Uterine smooth muscle cell (primary cell): ENCODE data around the gene EXOC1. TPM values are rescaled to one million over a fixed set of nuclear protein-coding genes. Genes with fewer than 3 reads are reported as not detected.

Source experiments
- total RNA-seq: library from RNA; depleted of rRNA; stranded (reverse); fragments of >200 nt; gene quantifications from 2 replicates; pipeline ENCODE4 v1.2.3, GENCODE V29; 2014

EXOC1 gene
- 49.5 and 56.9 TPM in 2 replicates for total RNA-seq

DNA sequence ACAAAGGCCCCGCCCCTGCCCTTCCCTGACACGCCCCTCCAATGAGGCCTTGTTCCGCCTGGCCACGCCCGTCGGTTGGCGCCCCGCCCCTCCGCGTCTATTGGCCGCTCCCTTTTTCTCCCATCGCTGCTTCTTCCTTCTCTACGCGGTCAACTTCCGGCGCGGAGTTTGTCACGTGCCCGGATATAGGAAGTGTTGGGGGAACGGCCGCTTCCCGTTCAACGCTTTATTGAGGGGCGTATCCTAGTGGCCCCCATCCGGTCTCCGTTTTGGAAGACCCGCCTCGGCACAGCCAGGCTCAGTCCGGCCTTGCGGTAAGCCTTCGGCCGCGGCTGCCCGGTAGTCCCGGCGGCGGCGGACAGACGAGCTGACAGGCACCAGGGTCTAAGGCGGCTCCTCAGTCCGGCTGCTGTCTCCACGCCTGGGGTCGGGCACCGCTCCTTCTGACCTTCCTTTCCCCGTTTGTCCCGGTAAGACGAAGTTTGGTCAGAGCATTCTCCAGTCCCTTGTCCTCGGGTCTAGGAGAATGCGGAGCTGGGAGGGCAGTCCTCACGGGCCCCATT is at the start of gene EXOC1:
Gene EXOC1 (plus strand): TSS at position 165 of the 563 bp plus-strand sequence. CDS start 4,676 bp downstream, outside the sequence.

DNA sequence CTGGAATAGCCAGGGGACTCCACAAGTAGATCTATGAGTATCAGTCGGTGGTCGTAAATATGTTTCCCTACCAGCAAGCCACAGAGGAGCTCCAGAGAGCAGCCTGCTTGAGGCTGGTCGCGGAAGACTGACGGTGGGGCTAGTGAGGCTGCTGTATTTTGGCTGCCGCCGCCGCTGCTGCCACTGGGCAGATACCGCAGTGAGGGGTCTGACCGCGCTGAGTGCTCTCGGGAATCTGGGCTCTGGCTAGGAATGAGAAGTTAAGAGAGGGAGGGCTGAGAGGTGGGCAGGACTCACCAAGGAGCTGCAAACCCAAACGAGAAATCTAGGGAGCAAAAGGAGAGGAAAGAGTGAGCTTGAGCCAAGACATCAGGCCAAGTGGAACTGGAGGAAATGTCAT is 33.8 kb upstream of the EXOC1 start, which contains the start of gene EXOC1L:
Gene EXOC1L (plus strand): TSS at position 157 of the 400 bp plus-strand sequence. CDS start 237 bp downstream, at position 394.

DNA sequence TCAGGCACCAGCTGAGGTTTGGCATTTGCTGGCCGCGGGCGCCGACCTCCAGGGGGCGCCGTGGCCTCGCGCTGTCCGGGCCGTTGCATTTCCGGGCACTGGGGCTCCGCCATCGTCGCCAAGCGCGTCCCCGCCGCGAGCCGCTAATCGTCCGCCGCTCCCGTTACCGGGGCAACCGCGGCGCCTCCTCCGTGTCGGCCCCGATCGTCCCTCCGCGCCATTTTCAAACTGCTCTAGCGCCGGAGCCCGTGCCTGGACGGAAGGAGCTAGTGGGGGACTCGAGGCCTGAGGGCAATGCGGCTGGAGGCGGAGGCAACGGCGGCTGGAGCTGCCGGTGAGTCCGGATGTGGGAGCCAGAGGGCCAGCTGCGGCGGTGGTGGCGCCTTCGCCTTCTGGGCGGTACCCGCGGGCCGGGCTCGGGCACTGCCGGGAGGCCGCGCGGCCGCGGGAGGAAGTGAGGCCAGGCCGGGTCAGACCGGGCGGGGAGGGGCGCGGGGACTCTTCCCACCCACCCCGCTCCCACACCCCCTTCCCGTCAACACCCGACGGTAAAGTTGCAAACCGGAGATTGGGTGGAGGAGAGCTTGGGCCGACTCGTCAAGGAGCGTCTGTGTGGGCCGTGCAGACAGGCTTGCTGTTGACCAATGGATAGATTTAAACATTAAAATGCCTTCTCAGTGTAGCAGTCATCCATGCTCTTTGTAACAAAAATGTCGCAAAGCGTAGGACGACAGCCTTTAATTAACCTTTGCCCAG is 95.5 kb downstream of the EXOC1 start, which contains the start of gene CEP135:
Gene CEP135 (plus strand): TSS at position 220 of the 756 bp plus-strand sequence. CDS start 3,186 bp downstream, outside the sequence.

Other genes with a start within 250 kb of the EXOC1 start
- gene NMU, start 217.3 kb upstream of the EXOC1 start, total RNA-seq = 1.3 TPM in 1 of 2 replicates, not detected in the other
- not detected in 2 replicates for gene EXOC1L, start 33.9 kb upstream of the EXOC1 start, total RNA-seq
- 8.9 and 15.2 TPM in 2 replicates for gene CEP135, start 95.3 kb downstream of the EXOC1 start, total RNA-seq